GM08714 (cell line): Measurements from ENCODE around the gene CYB561.
A peak's percentile ranks its signal among the peaks of the same experiment; 100 is the strongest.

ENCODE experiments used
- H3K4me3 ChIP-seq: fragments of 200-500 bp; sonication (Bioruptor generic); 2 replicates; pipeline ENCODE4 v1.5.1; 2014; ENCODE audit warnings: mild to moderate bottlenecking, low read length, inconsistent platforms
- ZNF274 ChIP-seq: IDR thresholded peaks from 2 replicates; pipeline ENCODE4 v1.6.1; 2012; ENCODE audit warnings: mild to moderate bottlenecking, low read depth, low read length

The CYB561 gene

DNA sequence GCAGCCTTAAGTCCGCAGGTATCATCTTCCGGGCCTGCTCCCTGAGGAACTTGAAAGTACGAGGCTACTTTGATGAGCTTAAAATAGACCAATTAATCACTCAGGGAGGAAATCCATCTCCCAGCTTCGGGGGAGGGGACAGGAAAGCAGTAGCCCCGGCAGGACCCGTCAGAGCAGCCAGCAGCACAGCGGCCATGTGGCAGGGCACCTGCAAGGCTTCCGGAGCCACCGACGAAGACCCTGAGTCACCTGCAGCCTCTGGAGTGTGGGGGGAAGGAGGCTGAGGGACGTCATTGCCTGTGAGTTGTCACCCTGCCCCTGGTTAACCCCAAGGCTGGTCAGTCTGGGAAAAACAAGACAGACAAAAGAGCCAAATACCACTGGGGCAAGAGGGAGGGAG lies 4.4 kb upstream of the CYB561 start:
- H3K4me3 ChIP-seq = no peak overlapping the region
- no peak for TF ChIP-seq ZNF274

DNA sequence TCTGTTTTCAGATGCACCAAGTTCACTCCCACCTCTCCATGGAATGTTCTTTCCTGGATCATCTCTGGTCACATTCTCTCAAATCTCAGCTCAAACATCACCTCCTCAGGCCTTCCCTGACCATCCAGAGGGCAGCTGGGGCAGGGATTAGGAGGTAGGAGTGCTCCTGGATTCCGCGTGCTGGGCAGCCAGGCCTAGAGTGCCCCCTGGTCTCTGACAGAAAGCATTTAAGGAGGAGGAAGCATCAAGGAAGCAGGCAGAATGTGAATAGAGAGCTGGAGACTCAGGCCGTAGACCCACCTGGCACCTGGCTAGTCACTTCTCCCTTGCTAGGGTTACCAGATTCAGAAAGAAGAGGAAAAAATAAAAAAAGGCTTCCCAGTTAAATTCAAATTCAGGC lies 2.5 kb upstream of the CYB561 start:
- TF ChIP-seq ZNF274 = no peak
- H3K4me3 ChIP-seq = no peak overlapping the region

- no peak overlapping the region for H3K4me3 ChIP-seq
- TF ChIP-seq ZNF274 = no peak
These were observed 1.4 kb upstream of the CYB561 start for GRCh38 chr17:63447471-63448009.

DNA sequence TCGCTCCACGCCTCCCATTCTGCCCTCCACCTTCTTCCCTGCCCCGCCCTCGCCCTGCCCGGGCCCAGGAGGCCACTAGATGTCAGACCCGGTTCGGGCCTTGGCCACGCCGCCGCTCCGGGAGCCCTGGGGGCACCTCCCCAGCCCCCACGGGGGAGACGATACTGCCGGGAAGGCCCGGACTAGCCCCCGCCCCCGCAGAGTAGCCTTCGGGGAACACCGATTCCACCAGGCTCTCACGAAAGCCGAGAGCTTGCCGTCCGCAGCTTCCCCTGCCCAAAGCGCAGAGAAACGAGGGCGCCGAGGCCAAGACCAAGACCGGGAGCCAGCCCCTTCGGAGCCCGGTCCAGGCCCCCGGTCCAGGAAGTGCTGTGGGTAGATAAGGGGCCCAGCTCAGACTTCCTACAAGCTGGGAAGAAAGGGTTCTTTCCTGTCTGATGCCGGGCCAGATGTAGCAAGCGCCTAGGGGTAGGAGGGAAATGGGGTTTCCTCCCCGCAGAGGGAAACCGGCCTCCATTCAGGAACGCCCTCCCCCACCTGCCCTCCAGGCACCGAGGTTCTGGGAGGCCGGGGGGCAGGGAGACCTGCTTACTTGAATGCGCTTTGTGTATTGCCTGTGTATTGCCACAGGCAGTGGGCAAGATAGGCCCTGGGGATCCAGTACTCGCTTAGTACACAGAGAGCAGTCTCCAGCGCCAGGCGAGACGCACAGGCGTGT lies 806 bp upstream of the CYB561 start:
- no peak for TF ChIP-seq ZNF274
- peak overlapping the region; percentile 30; the same call in 1 of the 2 replicates for H3K4me3 ChIP-seq

GRCh38 chr17:63445571-63445953 lies 544 bp downstream of the CYB561 start:
- no peak for TF ChIP-seq ZNF274
- H3K4me3 ChIP-seq = peak overlapping the region; percentile 9; the same call in 1 of the 2 replicates

DNA sequence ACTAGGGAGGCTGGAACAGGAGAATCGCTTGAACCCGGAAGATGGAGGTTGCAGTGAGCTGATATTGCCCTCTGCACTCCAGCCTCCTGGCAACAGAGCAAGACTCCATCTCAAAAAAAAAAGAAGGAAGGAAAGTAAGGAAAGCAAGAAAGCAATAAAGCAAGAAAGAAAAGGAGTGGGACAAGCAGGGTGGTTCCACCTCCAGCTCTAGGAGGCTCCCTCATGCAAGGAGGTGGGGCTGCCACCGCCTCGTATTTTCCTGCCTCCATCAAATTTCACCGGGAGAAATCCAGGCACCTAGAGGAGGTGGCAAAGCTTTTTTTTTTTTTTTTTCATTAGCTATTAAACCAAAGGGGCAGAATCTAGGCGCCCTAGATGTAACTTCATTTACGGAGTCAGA lies 1.0 kb downstream of the CYB561 start:
- no peak for TF ChIP-seq ZNF274

DNA sequence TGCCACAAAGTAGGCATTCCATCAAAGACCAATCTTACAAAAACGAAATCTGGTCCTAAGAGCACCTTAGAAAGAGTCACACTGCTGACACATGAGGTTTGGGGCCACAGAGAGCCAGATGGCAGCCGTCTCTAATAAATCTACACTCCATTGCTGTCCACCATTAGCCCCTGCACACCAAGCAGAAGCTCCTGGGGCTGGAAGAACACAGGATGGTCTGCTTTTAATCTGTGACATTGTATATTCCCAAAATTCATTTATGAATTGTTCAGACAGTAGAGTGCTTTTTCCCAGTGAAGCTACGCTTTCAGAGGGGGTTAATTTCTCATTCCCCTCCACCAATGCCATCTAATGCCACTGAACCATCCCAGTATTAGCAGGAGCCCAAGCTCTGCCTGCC lies 1.6 kb downstream of the CYB561 start:
- no peak for TF ChIP-seq ZNF274

More for the DNA sequence above, 1.0 kb downstream of the CYB561 start:
- H3K4me3 ChIP-seq = no peak overlapping the region

GRCh38 chr17:63443053-63443452 lies 3.1 kb downstream of the CYB561 start:
- H3K4me3 ChIP-seq = no peak overlapping the region
- TF ChIP-seq ZNF274 = no peak

More for the DNA sequence above, 1.6 kb downstream of the CYB561 start:
- H3K4me3 ChIP-seq = no peak overlapping the region

DNA sequence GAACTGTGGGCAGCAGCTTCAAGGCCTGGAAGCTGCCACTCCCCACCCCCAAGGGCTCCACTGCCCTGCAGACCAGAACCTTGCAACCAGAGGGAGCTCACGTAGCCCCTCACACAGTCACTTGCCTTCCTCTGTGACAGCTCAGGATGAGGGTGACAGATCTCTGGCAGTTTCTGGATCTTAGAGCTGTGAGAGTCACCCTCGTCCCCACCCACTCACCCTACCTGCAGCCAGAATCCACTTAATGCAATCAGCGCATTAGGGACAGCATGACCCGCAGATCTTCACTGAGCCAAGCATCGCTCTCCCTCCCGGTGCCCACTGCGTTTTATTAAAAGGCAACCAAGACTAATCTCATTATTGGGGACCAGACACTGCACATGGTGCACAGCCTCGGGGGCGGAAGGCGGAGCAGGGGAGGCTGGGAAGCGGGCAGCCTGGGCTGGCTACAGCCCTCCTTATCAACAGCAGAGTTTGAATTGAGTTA lies 3.5 kb downstream of the CYB561 start:
- H3K4me3 ChIP-seq = no peak overlapping the region
- no peak for TF ChIP-seq ZNF274

DNA sequence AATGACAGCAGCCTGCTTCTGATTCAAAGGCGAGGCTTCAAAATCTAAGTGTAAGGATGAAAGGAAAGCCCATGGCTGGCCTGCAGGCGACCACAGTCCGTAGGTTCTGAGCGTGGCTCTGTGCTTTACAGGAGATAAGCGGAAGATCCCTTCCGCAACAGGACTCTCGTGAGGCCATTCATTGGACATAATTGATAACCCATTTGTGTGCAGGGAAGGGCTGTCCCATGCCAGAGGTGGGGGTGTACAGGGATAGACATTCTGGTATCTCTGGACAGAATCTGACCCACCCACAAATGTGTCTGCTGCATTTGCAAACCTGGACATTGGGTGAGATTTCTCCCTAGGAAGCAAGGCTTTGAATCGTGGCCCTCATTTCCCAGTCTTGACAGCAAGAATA lies 4.0 kb downstream of the CYB561 start:
- no peak overlapping the region for H3K4me3 ChIP-seq
- no peak for TF ChIP-seq ZNF274

DNA sequence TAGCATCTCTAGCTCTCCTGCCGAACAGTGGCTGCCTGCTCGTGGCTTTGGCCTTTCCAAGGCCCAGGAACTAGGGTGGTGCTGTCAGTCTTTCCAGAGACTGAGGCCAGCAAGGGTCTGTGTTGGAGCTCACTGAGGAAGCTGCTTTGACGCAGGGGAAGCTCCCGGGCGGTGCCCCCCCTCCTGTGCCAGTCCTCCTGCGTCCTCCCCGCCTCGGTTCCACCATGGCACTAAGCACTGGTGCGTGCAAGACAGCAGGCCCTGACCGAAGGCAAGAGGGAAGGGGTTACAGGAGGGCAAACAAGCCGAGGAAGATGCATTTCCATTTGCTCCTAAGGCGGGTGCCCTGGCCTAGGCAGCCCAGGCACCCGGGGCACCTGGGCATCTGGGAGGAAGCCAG lies 4.5 kb downstream of the CYB561 start:
- no peak overlapping the region for H3K4me3 ChIP-seq
- TF ChIP-seq ZNF274 = no peak

- no peak for TF ChIP-seq ZNF274
- no peak overlapping the region for H3K4me3 ChIP-seq
These were observed 5.3 kb downstream of the CYB561 start for GRCh38 chr17:63440770-63441335.

DNA sequence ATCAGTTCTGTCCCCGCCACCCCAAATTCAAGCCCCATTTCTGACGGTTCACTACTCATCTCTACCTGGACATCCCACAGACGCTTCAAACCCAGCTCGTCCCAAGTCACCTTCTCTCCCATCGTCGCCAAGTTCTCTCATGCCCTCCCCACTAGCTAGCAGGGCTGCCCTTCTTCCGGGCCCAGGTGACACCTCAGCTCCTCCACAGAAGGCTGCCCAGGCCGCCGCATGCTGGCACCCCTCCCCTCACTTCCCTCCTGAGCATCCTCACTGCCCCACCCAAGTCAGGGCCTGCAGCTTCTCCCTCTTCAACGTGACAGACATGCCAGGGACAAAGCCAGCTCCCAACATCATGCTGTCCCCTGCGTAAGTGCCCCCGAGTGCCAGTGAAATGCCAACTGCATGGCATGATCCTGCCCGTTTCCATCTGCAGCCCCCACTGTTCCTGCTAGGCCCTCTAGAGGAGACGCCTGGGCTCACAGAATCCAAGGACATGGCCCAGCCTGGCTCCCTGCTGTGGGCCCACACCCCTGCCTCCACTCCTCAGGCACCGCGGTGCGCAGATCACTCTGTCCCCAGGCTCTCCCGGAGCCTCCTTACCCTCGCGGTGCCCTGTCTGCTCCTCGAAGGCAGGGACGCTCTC lies 5.9 kb downstream of the CYB561 start:
- H3K4me3 ChIP-seq = no peak overlapping the region
- TF ChIP-seq ZNF274 = no peak

GRCh38 chr17:63439687-63440086 lies 6.4 kb downstream of the CYB561 start:
- no peak overlapping the region for H3K4me3 ChIP-seq
- no peak for TF ChIP-seq ZNF274

GRCh38 chr17:63438092-63439051 lies 7.7 kb downstream of the CYB561 start:
- no peak overlapping the region for H3K4me3 ChIP-seq
- no peak for TF ChIP-seq ZNF274
